HG02571 (cell line): ENCODE results near the gene USP2.

ENCODE experiments used
- ATAC-seq: cut with Tn5 transposase; IDR thresholded peaks from one replicate; pipeline ENCODE4 v1.9.1; 2021; ENCODE audit warnings: mild to moderate bottlenecking, moderate library complexity; ENCODE audit not compliant: unreplicated experiment

The USP2 gene

DNA sequence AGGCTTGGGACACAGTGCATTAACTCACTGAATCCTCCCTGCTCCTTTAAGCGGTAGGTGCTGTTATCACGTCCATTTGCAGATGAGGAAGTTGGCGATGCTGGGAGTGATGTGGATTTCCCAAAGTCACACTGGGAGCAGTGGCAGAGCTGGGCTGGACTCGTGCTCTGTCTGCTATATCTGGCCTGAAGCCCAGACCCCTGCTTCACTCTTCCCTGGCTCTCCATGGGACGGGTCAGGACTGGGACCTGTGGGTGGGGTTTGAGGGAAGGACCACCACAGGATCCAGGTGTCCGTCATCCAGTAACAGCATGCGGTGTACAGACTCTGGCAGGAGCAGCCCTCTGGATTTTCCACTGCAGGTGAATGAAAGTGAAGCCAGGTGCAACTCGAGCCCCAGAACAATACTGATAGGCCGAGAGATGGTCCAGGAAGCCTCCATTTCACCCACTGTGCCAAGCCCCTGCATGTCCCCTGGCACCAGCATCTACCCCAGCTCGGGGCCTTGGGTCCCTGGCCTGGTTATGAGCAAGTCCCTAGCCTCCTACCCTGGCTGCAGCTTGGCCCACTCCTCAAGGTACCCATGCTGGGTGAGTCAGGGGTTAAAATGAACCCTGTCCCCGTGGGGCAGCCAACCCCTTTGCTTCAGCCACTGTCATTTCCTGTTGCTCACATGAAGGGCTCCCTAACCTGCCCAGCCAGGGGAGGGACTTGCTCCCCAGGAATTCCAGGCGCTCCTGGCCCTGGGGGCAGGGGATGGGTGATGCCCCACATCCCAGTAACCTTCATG, 4.2 kb downstream of the USP2 start:
- ATAC-seq: no peak

GRCh38 chr11:119376197-119376847, 5.2 kb downstream of the USP2 start:
- ATAC-seq: no peak

DNA sequence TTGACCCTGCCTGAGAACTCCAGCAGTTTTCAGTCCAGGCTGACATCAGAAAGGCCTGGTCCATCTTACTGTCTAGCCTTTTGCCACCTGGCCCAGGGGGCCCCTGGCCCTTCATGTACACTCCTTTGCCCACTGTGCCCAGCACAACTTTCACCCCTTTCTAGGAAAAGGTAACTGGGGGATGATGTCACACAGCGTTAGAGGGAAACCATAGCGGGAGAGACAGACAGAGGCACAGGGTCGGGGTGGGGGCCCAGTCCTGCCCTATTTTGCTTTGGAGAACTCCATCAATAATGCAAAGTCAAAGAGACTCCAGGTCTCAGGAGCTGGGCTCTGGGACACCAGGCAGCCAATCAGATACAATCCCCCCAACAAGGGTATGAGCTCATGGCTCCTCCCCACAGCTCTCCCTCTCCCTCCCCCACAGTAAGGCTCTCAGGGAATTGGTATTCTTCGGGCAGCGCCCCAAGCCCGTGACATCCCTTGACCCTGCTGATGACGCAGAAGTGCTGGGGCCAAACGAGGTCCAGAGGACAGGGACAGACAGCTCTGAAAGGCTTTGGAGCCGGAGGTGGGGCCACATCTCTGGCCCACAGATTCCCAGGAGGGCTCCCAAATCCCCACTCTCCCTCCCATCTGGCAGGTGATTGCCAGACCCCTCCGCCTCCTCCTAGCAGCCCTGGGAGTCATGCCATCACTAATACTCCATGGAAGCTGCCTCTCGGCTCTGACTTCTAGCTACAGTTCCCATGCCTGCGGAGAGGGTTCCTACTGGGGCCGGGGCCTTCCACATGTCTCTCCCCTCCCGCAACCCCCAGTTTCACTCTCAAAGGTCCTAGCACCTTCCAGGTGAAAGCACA, 5.9 kb downstream of the USP2 start:
- no peak for ATAC-seq

DNA sequence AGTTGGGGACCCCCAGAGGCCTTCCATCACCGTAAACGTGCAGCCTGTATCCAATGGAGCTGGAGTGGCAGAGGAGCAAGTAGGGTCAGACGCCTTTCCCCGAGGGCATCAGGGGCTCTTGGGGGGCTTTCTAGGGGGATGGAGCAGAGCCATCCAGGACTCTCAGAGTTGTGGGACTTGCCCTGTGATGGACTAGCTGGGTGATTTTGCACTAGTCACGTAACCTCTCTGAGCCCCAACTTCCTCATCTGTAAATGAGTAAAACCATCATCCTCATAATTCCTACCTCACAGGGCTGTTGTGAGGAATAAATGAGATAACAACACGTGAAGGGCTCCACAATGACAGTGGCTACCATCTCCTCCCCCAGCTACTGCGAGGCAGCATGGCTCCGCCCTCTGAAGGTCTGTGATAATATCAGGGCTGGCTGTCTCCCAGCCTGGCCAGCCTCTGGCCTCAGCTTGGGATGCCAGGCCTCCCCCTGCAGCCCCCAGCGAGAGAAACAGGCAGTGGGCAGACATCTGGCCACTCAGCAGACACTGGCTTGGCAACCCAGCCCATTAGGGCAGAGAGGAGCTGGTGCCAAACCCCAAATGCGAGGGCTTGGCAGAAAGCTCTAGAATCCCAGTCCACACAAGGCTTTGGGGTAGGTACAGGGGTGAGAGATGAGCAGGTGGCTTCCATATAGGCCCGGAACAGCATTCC, 6.7 kb downstream of the USP2 start:
- no peak for ATAC-seq

DNA sequence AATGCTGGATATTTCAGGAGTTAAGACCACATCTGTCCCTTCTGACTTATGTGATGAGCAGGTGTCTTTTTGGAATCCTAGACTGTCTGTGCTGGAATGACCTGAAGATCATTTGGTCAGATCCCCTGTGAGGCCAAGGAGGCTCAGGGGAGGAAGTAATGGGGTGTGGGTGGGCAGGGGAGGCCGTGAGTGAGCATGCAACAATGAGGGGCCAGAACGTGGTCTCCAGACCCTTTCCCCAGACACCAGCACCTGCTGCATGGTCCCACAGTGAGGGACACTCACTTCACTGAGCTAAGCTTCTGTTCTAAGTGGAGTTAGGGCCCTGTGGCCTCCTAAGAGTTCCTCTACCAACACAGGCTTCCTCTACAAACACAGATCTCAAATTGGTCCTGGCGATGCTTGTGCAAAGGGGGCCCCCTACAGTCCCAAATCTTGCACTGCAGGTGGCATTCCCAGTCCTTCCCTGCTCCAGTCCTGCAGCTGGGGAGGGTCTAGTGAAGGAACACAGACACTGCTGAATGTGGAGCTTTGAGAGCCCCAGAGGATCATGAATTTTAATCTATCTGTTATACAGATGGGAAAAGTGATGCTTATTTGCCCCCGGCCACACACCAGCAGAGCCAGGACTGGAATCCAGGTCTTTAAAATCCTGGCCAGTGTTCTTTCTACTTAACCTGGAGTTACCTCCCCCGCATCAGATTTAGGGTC, 7.4 kb downstream of the USP2 start:
- ATAC-seq: no peak

- ATAC-seq: no peak
Measured at GRCh38 chr11:119373059-119373920, 8.2 kb downstream of the USP2 start.

GRCh38 chr11:119372260-119373058, 9.0 kb downstream of the USP2 start:
- ATAC-seq: no peak

- no peak for ATAC-seq
Measured at GRCh38 chr11:119371778-119372182, 9.7 kb downstream of the USP2 start.

- ATAC-seq: no peak
Measured at GRCh38 chr11:119371067-119371601, 10.4 kb downstream of the USP2 start.

GRCh38 chr11:119370486-119371046, 10.9 kb downstream of the USP2 start:
- no peak for ATAC-seq

DNA sequence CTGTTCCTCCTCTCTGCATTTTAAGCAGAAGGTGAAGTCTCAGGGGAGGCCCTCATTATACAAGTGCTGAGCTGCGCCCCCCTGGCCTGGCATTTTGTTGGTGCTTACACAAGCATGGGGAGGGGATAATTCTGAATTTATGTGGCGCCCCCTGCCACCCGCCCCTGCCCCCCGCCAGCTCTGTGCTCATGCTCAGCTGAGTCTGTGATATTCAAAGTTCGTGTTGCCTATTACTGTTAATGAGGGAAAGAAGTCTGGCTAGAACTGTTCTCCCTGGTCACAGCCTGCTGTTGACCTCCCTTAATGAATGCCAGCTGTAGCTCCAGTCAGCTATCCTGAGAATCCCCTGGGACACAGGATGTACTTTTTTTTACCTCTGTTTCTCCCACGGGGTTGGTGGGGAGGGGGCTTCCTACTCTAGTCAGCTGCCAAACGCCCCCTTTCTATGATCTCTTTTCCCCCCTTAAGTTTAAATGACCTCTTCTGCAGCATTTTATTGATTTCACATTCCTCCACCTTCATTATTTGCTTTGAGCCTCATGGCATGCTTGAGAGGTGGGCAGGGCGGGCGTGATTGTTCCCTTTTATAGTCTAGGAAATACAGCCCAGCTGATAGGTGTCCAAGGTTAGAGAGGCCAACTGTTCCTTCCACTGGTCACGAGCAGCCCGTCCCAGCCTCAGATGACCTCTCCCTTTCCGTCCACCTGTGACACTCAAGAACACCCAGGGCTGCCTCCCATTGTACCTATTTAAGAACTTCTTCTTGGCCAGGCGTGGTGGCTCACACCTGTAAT, 12.2 kb downstream of the USP2 start:
- no peak for ATAC-seq

DNA sequence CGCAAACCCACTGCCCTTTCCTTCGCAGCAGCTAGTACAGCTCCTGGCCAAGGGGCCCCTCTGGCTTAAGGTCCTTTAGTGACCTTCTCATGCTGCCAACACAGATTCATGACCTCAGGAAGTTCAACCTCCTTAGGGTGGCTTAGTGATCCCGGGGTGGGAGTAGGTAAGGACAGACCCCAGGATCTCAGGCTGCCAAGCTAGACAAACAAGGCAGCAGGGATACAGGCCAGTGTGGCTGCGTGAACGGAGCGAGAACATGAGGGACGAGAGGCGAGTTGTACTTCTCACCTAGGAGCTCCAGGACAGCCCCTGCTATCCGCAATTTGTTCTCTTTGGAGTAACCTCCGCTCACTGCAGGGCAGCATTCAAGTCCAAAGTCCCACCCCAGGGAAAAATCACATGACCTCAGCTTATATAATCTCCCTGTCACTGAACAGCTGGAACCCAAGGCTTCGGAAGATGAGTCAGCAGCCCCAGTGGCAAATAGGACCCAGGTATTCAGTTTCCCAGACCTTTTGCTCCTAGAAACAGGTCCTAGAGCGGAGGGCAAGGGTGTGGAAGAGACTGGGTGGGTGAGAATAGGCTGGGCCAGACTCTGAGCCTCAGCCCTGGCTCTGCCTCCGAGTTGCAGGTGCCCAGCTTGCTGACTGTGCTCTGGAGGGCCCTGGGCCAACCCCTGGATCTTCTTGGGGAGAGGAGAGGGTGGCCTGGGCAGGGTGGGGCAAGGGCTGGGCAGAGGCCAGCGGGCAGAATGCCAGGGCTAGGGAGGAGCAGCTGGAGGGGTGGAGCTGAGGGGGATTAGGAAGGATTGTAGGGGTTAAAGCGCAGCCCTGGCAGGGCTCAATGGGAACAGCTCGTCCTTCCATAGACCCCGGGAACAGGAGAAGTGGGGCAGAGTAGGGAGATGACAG, 13.1 kb downstream of the USP2 start:
- ATAC-seq: no peak

DNA sequence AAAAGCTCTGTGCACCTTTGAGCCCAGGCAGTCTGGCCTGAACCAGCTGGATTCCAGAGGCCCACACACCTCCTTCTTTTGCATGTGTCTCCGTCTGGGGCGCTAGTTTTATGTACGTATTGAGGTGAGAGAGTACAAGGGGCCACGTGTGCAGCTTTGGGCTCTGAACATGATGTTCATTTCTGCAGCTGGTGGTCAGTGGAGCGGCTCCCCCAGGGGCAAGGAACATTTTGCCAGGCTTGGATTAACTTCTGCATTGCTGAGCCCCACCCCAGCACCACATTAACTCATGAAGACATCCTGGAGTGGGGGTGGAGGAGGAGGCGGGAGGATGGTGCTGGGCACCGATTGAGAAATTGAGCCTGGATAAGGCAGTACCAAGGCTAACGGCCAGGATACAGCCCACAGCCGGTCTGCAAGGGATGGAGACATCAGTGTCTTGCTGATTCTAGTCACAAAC, 13.8 kb downstream of the USP2 start:
- no peak for ATAC-seq

GRCh38 chr11:119366690-119367620, 14.5 kb downstream of the USP2 start:
- ATAC-seq: no peak

GRCh38 chr11:119365071-119365591, 16.4 kb downstream of the USP2 start:
- ATAC-seq: no peak
